AG09309 (cell line): Measurements from ENCODE around the gene WRAP73.

ENCODE experiments used
- DNase-seq: peaks from one replicate; pipeline ENCODE4 v3.0.0-alpha.2; 2010; ENCODE audit warnings: low read depth
- H3K4me3 ChIP-seq: 2 replicates; pipeline ENCODE4 v1.5.1; 2011; ENCODE audit warnings: mild to moderate bottlenecking, low read depth, low read length, moderate library complexity; ENCODE audit not compliant: control insufficient read depth
- CTCF ChIP-seq: IDR thresholded peaks from 2 replicates; pipeline ENCODE4 v1.5.1; 2011; ENCODE audit warnings: mild to moderate bottlenecking, low read depth, low read length, inconsistent platforms; ENCODE audit not compliant: insufficient read depth, control insufficient read depth; ENCODE audit errors: missing control alignments

WRAP73 gene

GRCh38 chr1:3681898-3682806 lies 32.2 kb upstream of the WRAP73 start:
- DNase-seq, result no peak
- no peak for TF ChIP-seq CTCF
- H3K4me3 ChIP-seq, result no peak overlapping the region

- DNase-seq, result no peak
- TF ChIP-seq CTCF, result no peak
- no peak overlapping the region for H3K4me3 ChIP-seq
These were observed 31.5 kb upstream of the WRAP73 start for GRCh38 chr1:3681231-3681897.

GRCh38 chr1:3680488-3681230 lies 30.8 kb upstream of the WRAP73 start:
- no peak for TF ChIP-seq CTCF
- DNase-seq, result no peak
- H3K4me3 ChIP-seq, result no peak overlapping the region

- DNase-seq, result no peak
- TF ChIP-seq CTCF, result no peak
- H3K4me3 ChIP-seq, result no peak overlapping the region
These were observed 30.0 kb upstream of the WRAP73 start for GRCh38 chr1:3679799-3680453.

- no peak overlapping the region for H3K4me3 ChIP-seq
- no peak for DNase-seq
- no peak for TF ChIP-seq CTCF
These were observed 29.2 kb upstream of the WRAP73 start for GRCh38 chr1:3679098-3679555.
